OCI-LY7 (cell line): Measurements from ENCODE around the gene SASH1.
"Not testable (repeated sequence)": the region's sequence is repeated elsewhere in the genome, so short reads cannot be mapped to it uniquely, and the experiment has no call there.

ENCODE experiments used
- EZH2phosphoT487 ChIP-seq: fragments of 200-600 bp; sonication (generic); IDR thresholded peaks from 2 replicates; pipeline ENCODE4 v1.6.1; 2018; ENCODE audit warnings: low read depth, borderline replicate concordance, mild to moderate bottlenecking, mixed run types, antibody characterized with exemption, low read length, moderate library complexity, mixed read lengths
- TF ChIP-seq, protein P1 (sequence below): fragments of 200-600 bp; sonication (generic); conservative IDR thresholded peaks from 2 replicates; pipeline ENCODE4 v1.5.1; 2014; ENCODE audit warnings: mild to moderate bottlenecking, antibody characterized with exemption, low read length, moderate library complexity, mixed read lengths

DNA sequence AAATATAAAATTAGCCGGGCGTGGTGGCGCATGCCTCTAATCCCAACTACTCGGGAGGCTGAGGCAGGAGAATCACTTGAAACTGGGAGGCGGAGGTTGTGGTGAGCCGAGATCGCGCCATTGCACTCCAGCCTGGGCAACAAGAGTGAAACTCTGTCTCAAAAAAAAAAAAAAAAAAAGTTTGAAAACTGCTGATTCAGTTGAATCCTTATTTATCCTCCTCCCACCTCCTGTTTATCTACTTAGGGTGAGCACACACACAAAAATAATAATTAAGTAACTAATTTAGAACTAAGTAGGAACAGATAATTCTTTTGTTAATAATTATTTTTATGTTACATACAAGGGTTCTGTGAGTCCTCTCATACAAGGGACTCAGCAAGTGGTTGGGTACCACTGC, 49.5 kb downstream of the SASH1 start:
- TF ChIP-seq, protein P1, sequence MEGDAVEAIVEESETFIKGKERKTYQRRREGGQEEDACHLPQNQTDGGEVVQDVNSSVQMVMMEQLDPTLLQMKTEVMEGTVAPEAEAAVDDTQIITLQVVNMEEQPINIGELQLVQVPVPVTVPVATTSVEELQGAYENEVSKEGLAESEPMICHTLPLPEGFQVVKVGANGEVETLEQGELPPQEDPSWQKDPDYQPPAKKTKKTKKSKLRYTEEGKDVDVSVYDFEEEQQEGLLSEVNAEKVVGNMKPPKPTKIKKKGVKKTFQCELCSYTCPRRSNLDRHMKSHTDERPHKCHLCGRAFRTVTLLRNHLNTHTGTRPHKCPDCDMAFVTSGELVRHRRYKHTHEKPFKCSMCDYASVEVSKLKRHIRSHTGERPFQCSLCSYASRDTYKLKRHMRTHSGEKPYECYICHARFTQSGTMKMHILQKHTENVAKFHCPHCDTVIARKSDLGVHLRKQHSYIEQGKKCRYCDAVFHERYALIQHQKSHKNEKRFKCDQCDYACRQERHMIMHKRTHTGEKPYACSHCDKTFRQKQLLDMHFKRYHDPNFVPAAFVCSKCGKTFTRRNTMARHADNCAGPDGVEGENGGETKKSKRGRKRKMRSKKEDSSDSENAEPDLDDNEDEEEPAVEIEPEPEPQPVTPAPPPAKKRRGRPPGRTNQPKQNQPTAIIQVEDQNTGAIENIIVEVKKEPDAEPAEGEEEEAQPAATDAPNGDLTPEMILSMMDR, result not testable (repeated sequence)
- not testable (repeated sequence) for TF ChIP-seq EZH2phosphoT487
